WERI-Rb-1 (cell line): ENCODE data around the gene PIGO.
A peak's percentile ranks its signal among the peaks of the same experiment; 100 is the strongest.

ENCODE experiments used
- DNase-seq: peaks from one replicate; pipeline ENCODE4 v3.0.0-alpha.2; 2020
- H3K27ac ChIP-seq: fragments of 250-450 bp; sonication (Bioruptor Pico); 2 replicates; pipeline ENCODE4 v1.5.1; 2020; ENCODE audit warnings: mild to moderate bottlenecking, moderate library complexity
- H3K27me3 ChIP-seq: fragments of 250-450 bp; sonication (Bioruptor Pico); 2 replicates; pipeline ENCODE4 v1.5.1; 2021; ENCODE audit warnings: mild to moderate bottlenecking, low read depth, moderate library complexity; ENCODE audit not compliant: insufficient read depth, severe bottlenecking
- H3K36me3 ChIP-seq: fragments of 250-450 bp; sonication (Bioruptor Pico); 2 replicates; pipeline ENCODE4 v1.5.1; 2020; ENCODE audit warnings: mild to moderate bottlenecking, moderate library complexity
- H3K4me3 ChIP-seq: 2 replicates; pipeline ENCODE4 v1.5.1; 2011; ENCODE audit warnings: low read depth, mild to moderate bottlenecking, control low read depth, low read length
- H3K9me3 ChIP-seq: fragments of 250-450 bp; sonication (Bioruptor Pico); 2 replicates; pipeline ENCODE4 v1.5.1; 2021; ENCODE audit warnings: mild to moderate bottlenecking, moderate library complexity; ENCODE audit not compliant: severe bottlenecking
- TF ChIP-seq, protein P1 (sequence below): IDR thresholded peaks from 2 replicates; pipeline ENCODE4 v1.5.1; 2011; ENCODE audit warnings: low read depth, mild to moderate bottlenecking, control low read depth, inconsistent platforms, low read length

The PIGO gene

DNA sequence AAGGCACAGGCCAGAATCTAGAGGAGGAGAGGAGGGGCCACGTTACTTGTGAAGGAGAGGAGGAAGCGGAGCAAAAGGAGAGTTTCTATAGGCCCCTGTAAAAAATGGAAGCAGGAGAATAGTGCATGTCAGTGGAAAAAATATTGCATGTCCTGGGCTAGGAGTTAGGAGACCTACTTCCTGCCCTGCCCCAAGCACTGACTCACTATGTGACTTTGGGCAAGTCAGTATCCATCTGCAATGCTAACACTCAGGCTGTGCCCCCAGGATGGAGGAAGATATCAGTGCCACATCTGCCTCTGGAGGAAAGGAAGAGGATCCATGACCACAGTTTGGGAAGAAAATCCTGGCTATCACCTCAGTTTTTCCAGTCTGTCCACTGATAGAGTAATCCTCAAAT, 7.0 kb downstream of the PIGO start:
- Histone ChIP-seq H3K27me3 (no peaks in the 10 kb centered on the region), H3K9me3 (no peaks in the 10 kb centered on the region), H3K4me3 (no peak overlapping the region), H3K36me3 (peaks cover 35% of the 10 kb centered on the region), H3K27ac (no peak overlapping the region)
- DNase-seq: no peak
- TF ChIP-seq, protein P1, sequence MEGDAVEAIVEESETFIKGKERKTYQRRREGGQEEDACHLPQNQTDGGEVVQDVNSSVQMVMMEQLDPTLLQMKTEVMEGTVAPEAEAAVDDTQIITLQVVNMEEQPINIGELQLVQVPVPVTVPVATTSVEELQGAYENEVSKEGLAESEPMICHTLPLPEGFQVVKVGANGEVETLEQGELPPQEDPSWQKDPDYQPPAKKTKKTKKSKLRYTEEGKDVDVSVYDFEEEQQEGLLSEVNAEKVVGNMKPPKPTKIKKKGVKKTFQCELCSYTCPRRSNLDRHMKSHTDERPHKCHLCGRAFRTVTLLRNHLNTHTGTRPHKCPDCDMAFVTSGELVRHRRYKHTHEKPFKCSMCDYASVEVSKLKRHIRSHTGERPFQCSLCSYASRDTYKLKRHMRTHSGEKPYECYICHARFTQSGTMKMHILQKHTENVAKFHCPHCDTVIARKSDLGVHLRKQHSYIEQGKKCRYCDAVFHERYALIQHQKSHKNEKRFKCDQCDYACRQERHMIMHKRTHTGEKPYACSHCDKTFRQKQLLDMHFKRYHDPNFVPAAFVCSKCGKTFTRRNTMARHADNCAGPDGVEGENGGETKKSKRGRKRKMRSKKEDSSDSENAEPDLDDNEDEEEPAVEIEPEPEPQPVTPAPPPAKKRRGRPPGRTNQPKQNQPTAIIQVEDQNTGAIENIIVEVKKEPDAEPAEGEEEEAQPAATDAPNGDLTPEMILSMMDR: no peak

DNA sequence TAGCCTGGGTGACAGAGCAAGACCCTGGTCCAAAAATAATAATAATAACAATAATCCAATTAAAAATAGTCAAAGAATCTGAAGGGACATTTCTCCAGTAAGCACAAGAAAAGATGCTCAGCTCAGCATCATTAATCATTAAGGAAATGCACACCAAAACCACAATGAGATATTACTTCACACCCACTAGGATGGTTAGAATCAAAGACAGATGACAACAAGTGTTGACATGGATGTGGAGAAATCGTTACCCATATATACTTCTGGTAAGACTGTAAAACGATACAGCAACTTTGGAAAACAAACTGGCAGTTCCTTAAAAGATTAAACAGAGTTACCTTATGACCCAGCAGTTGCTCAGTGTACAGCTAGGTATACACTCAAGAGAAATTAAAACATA, 11.3 kb downstream of the PIGO start:
- Histone ChIP-seq H3K27me3 (no peaks in the 10 kb centered on the region), H3K4me3 (no peak overlapping the region), H3K27ac (no peak overlapping the region), H3K9me3 (no peaks in the 10 kb centered on the region), H3K36me3 (peaks cover 22% of the 10 kb centered on the region)
- TF ChIP-seq, protein P1: no peak
- DNase-seq: no peak

- Histone ChIP-seq H3K36me3 (peaks cover 35% of the 10 kb centered on the region), H3K9me3 (no peaks in the 10 kb centered on the region), H3K4me3 (peak within 1 kb of the TSS; percentile 79), H3K27me3 (no peaks in the 10 kb centered on the region), H3K27ac (peak within 1 kb of the TSS; percentile 98)
- TF ChIP-seq, protein P1: no peak
- peak; percentile 94 for DNase-seq
These were observed 16.7 kb downstream of the PIGO start, which contains the start of gene FANCG for GRCh38 chr9:35079426-35080341. Gene FANCG, minus strand, starts transcription at chr9:35079942. Its CDS starts 418 bp downstream, at chr9:35079524.

- Histone ChIP-seq H3K9me3 (no peaks in the 10 kb centered on the region), H3K27ac (peak overlapping the region; percentile 98), H3K36me3 (peaks cover 42% of the 10 kb centered on the region), H3K27me3 (no peaks in the 10 kb centered on the region), H3K4me3 (peak overlapping the region; percentile 79)
- peak; percentile 69 for DNase-seq
- TF ChIP-seq, protein P1: no peak
These were observed 17.4 kb downstream of the PIGO start for GRCh38 chr9:35079041-35079425.

DNA sequence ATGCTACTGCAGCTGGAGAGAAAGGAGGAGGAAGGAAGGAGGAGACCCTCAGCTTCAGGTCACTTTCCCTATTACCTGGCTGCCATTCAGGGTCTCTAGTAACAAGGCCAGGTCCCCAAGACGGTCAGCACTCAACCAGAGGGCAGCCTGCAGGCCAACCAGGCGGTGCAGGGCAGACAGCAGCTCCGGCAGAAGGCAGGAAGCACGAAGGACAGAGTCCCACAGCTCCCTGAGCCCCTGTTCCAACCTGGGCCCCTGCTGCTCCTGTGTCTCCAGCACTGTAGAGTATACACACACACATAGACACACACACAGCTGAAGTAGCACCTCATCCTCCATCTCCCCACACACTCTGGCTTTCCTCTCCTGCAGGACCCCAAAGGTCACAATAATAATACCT, 18.3 kb downstream of the PIGO start:
- DNase-seq: no peak
- Histone ChIP-seq H3K36me3 (peaks cover 51% of the 10 kb centered on the region), H3K27me3 (no peaks in the 10 kb centered on the region), H3K27ac (peak overlapping the region; percentile 98), H3K4me3 (peak overlapping the region; percentile 79), H3K9me3 (no peaks in the 10 kb centered on the region)
- TF ChIP-seq, protein P1: no peak
